ENCODE measurements around the gene MYMK. TPM values are rescaled to one million over a fixed set of nuclear protein-coding genes. Genes with fewer than 3 reads are reported as not detected.

The MYMK gene
- polyA plus RNA-seq, 4 donors: 0.22 TPM; not detected in 3

DNA sequence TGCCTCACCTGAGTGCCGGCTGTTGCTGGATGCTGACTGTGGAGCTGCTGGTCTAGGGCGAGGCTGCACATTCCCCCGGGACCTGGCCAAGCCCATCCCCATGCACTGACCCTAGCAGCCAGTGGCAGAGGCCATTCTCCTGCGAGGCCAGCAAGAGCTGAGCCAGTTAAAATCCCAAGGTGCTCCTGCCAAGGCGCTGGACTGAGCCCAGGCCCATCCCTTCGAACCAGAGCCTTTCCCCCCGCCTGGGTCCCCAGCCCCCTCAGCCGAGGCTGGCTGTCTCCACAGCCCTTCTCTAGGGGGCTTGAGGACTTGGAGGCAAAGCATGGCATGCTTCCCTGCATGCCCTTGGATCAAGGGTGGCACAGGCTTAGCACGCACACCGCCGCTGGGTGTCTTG lies 11.3 kb upstream of the MYMK start:
- no peak for DNase-seq (ENCODE audit: low read depth in 4 of 4, low spot score in 3 of 4)

DNA sequence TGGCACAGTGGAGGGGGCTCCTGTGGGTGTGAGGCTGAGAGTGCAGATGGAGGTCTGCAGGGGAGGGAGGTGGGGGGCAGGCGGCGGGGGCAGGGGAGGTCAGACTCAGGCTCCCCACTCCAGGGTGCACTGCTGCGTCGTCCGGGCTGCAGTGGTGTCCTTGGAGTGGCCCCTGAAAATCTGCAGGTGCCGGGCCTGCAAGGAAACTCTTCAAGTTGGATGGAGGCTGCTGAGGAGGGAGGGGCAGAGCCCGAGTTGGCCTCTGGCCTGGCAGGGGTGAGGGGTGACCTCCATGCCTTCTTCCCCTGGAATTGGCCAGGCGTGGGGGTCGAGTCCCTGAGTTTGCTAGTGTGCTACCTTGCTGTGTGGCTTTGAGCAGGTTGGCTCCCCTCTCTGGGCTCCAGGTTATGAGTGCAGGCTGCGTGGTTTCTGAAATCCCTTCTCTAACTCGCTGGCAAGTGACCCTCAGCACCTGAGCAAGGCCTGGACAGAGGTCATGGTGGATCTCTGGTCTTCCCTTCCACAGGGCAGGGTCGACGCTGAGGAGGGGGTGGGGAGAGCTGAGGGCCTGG lies 10.6 kb upstream of the MYMK start:
- DNase-seq (ENCODE audit: low read depth in 4 of 4, low spot score in 3 of 4): no peak

DNA sequence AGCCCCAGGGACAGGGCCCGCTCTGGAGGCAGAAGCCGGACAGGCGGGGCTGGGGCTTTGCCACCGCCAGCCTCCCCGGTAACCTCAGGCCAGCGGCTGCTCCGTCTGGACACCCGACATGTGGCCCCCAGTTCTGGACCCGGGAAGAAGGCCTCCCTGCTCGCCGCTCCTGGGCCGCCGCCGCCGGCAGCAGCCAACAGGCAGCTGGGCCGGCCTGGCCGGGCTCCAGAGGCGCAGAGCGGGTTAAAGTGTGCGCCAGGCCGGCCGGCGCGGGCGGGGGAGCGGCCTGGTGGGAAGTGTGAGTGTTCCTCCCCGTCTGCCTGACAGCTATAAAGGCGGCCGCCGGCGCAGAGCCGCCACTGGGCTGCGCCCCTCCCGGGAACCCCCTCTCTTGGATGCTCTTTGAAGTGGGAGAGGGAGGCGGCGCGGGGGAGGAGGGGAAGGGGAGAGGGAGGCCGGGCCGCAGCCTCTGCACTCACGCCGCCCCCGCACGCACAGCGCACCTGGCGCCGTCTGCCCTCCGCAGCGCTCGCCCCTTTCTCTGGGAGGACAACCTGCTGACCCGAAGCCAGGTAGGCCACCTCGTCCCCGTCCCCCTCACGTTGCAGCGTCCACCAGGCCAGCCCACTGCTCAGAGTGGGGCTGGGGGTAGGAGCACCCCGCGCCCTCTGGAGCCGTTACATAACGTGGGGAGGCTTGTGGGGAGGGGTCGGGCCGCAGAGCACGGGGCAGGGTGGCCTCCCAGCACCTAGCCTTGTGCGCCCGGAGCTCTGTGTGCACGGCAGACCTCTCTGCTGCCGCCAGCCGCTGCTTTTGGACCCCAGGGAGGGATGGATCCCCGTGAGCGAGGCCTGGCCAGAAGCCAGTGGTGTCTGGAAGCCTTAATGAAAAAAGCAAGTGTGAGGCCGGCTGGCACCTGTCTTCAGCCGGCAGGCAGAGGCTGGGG lies 9.9 kb upstream of the MYMK start, which contains the start of gene ADAMTSL2:
Gene ADAMTSL2, plus strand, starts transcription at position 359 of the 946 bp plus-strand sequence. CDS start 2,009 bp downstream, outside the sequence.
- DNase-seq (ENCODE audit: low read depth in 4 of 4, low spot score in 3 of 4): peak; percentile 57 to 73 (median 64)

DNA sequence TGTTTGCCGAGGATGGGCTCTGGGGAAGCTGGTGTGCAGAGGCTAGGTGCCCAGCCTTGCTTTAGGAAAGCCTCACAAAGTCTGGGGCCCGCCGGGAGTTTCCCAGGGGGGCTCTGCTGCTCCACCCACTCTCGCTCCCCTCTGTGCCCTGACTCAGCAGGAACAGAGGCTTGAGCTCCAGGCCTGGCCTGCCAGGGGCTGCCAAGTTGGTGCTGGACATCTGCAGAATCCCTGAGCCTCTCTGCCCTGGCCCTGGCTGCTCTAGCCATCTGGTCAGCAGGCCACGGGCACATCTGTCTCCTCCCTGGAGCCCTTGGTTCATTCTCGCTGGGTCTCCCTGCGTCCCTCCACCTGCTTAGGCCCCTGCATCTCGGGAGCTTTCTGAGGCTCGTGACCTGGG lies 9.1 kb upstream of the MYMK start:
- DNase-seq (ENCODE audit: low read depth in 4 of 4, low spot score in 3 of 4): no peak

- no peak for DNase-seq (ENCODE audit: low read depth in 4 of 4, low spot score in 3 of 4)
Observed at GRCh38 chr9:133532937-133533668, 8.3 kb upstream of the MYMK start.

DNA sequence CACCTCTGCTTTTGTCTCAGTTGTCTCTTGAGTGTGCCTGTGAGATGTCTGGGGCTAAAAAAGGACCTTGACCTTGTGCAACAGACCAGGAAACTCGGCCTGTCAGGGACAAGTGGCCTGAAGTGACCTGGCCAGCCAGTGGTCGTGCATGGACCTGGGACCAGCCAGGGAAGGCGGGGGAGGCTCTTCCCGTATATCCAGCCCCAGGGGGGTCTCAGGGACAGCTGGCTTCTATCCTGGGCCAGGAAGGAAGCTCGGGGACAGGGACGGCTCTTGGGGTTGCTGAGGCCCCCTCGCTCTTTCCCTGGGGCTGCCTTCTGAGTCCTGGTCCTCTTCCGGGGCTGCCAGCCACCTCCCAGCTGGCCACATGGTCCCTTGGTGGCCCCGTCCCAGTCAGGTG lies 6.5 kb upstream of the MYMK start:
- no peak for DNase-seq (ENCODE audit: low read depth in 4 of 4, low spot score in 3 of 4)

GRCh38 chr9:133529874-133530273 lies 5.1 kb upstream of the MYMK start:
- DNase-seq (ENCODE audit: low read depth in 4 of 4, low spot score in 3 of 4): no peak

GRCh38 chr9:133529457-133529856 lies 4.7 kb upstream of the MYMK start:
- DNase-seq (ENCODE audit: low read depth in 4 of 4, low spot score in 3 of 4): no peak

DNA sequence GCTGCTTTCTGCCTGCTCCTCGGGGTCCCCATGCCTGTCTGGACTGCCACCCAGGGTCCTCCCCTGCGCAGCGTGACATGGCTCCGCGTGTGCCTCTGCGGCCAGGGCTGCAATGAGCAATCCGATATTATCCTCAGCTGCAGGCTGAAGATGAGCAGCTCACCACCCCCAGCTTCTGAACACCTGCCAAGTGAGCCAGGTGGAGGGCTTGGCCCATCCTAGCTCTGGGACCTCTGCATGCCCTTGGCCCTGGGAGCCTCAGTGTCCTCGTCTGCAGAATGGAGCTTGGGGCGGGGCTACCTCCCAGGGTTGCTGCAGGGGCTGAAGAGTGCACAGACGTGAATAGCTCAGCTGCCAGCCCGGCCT lies 4.1 kb upstream of the MYMK start:
- no peak for DNase-seq (ENCODE audit: low read depth in 4 of 4, low spot score in 3 of 4)

- no peak for DNase-seq (ENCODE audit: low read depth in 4 of 4, low spot score in 3 of 4)
Observed at GRCh38 chr9:133528001-133528875, 3.5 kb upstream of the MYMK start.

- no peak for DNase-seq (ENCODE audit: low read depth in 4 of 4, low spot score in 3 of 4)
Observed at GRCh38 chr9:133527444-133527920, 2.7 kb upstream of the MYMK start.

DNA sequence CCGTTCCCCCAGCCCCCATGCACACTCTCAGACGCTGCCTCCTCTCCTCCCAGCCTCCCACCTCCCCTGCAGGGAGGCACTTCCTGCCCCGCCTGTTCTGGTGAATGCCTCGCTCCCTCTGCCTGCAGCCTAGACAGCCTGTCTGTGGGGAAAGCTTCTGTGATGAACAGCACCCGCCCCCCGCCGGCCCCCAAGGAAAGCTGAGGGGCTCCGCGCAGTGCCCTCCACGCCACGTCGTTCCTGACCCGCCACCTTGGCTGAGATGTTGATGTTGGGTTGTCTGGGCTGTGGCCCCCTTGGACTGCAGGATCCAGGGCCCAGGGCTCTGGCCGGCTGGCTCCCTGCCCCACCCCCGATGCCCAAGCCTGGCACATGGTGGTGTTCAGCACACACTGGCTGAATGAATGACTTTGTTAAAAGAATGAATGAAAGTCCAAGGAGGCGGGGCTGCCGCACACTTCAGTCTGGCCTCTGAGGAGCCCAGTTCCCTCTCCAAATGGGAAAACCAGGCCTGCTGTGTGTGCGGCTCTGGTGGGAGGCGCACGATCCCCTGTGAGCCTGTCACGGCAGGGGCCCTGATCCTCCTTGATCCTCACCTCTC lies 2.1 kb upstream of the MYMK start:
- DNase-seq (ENCODE audit: low read depth in 4 of 4, low spot score in 3 of 4): no peak

DNA sequence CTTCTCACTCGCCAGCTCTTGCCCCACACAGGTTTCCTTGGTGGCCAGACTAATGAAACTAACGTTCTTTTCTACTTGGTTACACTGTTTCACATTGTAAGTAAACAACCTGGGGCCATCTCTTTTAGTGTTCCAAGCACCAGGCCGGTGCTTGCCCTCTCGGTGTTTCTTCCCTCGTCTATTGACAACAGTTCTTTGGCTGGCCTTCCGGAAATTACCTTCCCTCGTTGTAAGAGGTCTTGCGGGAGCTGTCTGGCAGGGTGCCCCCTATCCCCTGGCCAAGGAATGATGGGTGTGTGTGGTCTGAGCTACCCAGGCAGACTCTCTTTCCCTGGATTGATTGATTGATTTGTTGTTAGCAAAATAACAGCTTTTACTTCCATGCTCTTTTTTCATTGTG lies 918 bp upstream of the MYMK start:
- no peak for DNase-seq (ENCODE audit: low read depth in 4 of 4, low spot score in 3 of 4)

GRCh38 chr9:133524146-133524545 lies 613 bp downstream of the MYMK start:
- DNase-seq (ENCODE audit: low read depth in 4 of 4, low spot score in 3 of 4): no peak

GRCh38 chr9:133523106-133523505 lies 1.7 kb downstream of the MYMK start:
- no peak for DNase-seq (ENCODE audit: low read depth in 4 of 4, low spot score in 3 of 4)

DNA sequence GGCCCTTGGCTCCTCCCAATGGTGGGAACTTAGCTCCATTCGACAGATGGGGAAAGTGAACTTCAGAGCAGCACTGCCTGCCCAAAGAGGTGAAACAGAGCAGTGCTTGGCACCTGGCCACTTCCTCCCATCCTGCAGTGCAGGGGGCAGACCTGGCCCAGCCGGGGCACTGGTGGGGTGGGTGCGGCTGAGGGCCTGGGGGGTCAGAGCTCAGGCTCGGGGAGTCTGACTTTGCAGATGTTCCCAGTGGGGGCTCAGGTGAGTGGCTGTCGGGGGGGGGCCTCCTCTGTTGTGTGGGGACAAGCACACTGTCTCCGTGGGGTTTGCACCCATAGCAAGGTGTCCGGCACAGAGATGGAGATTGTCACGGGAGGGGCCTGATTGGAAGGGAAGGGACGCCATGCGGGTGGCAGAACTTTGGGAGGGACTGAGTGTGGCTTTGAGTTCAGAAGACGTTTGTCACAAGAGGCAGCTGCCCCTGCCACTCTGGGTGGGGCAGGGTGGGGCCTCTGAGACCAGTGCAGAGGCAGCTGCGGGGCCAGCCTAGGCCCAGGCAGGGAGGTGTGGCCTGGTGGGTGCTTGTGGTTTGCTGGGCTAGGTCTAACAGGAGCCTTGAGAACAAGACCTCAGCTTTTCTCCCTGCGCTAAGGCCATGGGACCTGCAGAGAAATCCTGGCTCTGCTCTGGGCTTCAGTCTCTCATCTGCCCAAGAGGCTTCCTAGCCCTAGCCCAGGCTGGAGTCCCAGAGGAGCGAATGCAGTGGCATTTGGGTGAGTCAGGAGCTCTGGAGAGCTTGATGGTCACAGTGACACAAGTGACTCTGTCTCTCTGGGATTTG lies 2.5 kb downstream of the MYMK start:
- DNase-seq (ENCODE audit: low read depth in 4 of 4, low spot score in 3 of 4): no peak

DNA sequence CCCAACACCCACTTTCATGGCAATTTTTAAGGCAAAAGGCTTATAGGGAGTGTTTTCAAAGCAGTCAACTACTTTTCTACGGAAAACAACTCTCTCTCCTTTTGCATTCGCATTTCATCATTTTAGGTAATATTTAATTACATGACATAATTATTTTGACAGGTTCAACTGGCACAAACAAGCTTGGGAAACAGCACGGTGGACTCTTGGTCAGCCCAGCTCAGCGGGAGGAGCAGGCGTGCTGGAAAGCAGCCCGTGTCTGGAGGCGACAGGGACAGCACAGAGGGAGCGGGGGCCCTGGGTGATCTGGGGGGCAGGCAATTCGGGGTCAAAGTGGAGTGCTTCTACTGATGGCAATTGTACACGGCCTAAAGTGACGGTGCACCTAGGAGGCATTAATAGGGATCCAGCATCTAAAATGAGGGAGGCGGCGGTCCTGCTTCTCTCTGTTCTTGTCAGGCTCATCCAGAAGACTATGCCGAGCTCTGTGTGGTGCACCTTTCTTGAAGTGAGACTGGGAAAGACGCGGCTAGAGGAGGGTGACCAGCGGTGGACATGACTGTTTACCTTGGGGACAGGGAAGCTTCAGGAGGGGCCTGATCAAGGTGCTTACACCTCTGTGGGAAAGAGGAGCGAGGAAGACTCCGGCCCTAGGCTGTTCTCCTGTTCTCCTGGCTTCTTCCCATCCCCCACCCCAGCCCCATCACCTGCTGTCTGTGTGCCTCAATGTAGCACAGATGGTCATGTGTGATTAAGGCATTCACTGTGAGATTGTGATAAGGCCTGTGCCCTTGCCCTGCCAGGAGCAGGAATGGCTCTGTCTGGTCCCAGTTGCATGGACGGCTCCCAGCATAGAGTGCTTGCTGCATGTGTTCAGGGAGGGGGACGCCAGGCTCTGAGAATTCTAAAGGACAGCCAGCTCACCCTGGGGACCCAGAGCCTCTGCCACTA lies 3.4 kb downstream of the MYMK start:
- no peak for DNase-seq (ENCODE audit: low read depth in 4 of 4, low spot score in 3 of 4)
